Activated T-cell treated with anti-CD3 and anti-CD28 coated beads for 1 hour (primary cell): ENCODE results near the gene HK3.

Experiments used
- DNase-seq: peaks from one replicate; pipeline ENCODE4 v3.0.0-alpha.2; 2020; ENCODE audit warnings: low read depth

HK3 gene, protein sequence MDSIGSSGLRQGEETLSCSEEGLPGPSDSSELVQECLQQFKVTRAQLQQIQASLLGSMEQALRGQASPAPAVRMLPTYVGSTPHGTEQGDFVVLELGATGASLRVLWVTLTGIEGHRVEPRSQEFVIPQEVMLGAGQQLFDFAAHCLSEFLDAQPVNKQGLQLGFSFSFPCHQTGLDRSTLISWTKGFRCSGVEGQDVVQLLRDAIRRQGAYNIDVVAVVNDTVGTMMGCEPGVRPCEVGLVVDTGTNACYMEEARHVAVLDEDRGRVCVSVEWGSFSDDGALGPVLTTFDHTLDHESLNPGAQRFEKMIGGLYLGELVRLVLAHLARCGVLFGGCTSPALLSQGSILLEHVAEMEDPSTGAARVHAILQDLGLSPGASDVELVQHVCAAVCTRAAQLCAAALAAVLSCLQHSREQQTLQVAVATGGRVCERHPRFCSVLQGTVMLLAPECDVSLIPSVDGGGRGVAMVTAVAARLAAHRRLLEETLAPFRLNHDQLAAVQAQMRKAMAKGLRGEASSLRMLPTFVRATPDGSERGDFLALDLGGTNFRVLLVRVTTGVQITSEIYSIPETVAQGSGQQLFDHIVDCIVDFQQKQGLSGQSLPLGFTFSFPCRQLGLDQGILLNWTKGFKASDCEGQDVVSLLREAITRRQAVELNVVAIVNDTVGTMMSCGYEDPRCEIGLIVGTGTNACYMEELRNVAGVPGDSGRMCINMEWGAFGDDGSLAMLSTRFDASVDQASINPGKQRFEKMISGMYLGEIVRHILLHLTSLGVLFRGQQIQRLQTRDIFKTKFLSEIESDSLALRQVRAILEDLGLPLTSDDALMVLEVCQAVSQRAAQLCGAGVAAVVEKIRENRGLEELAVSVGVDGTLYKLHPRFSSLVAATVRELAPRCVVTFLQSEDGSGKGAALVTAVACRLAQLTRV

DNA sequence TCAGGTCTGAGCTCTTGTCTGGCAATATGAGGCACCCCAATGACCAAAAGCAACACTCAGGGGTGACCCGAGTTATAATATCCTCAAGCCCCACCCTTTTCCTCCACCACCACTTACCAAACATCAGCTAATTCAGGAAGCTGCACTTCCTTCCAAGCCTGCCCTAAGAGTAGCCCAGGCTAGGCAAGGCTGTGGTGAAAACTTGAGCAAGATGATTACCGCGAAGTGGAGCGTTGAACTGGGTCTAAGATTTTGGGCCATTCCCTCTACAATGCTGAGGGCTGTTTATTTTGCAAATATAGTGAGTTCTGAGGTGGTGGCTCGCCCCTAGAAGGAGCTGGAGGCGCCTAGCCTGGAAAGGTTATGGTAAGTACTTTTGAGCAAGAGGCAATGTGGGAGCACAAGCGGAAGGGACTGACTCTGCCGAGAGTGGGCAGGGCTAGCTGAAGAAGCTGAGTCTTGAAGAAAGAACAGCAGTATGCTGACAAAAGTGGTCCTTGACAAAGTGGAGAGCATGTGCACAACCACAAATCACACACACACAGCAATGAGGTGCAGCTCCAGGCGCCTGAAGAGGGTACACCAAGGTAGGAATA lies at the start of gene HK3:
TSS of gene HK3 (minus strand) at position 51 of the 596 bp plus-strand sequence. CDS start 3,187 bp downstream, outside the sequence.
- DNase-seq, result no peak

DNA sequence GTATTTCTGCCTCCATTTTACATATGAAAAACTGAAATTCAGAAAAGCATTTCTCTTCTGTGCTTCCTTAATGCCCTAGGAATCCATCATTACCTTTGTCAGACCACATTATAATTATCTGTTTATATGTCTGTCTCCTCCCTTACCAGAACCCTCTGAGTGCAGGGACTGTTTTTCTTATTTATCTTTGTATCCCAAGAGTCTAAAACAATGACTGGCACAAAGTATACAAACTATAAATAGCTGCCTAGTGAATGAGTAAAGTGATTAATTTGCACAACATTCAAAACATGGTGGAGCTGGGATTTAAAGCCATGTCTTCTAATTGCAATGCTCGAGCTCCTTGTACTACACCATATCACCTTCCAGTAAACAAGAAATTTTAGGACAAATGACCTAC lies 49.3 kb upstream of the HK3 start:
- no peak for DNase-seq

DNA sequence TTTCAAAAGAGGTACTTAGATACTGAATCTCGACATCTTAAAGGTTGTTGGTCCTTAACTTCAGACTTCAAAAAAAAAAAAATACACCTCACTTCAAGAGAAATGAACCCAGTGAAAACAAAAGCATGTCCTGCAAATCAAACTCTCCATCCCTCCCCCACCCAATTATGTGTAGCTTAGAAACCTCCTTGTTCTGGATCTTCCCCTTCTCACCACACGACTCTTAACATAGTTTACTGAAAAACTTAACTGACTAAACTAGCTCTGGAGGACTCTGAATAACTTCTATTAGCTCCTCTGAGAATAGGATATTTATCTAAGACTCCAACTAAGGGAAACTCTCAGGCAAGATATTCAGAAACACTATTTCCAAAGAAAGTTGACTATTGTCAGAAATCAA lies 48.7 kb upstream of the HK3 start:
- DNase-seq, result no peak

DNA sequence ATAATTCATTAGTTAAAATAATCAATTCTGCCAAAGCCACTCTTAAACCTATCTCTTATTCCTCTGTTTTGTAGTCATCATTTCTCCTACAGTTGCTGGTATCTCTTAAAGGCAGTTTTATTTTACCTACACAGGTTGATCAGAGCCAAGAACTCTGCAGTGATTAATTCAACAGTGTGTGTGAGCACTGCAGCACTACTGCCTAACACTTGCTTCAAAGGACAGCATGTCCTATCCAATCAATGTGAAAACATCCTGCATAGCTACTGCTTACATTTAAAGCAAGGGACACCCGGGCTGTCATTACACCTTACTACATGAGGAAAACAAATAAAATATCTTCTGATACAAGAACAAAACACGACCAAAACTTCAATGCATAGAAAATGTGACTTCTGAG lies 45.1 kb upstream of the HK3 start:
- no peak for DNase-seq

DNA sequence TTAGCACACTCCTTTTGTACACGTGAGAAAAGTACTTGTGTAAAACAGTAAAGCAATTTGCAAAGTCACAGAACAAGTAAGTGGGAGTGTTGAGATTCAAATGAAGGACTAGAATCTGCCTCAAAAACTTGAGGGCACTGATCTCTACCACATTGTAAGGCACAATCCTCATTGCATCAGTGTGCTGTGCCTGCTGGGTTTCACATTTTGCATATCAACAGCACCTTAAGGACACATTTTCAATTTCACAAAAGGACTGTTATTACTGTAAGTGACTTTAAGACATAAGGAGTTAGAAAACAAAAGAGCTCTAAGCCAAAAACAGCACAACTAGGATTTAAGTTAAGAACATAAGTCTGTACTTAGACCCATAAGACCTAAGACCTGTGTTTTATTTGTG lies 44.7 kb upstream of the HK3 start:
- DNase-seq, result no peak

DNA sequence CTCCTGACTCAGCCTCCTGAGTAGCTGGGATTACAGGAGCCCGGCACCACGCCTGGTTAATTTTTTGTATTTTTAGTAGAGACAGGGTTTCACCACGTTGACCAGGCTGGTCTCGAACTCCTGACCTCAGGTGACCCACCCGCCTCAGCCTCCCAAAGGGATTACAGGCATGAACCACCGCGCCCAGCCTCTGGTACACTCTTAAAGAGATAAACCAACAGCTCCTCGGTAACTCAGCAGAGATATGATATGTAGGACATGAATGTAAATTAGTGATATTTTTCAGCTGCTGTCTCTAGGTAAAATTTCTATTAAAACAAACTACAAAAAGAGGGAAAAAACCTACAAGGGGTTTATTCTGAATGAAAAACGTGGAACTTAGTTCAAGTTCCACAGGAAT lies 42.8 kb upstream of the HK3 start:
- DNase-seq, result no peak

DNA sequence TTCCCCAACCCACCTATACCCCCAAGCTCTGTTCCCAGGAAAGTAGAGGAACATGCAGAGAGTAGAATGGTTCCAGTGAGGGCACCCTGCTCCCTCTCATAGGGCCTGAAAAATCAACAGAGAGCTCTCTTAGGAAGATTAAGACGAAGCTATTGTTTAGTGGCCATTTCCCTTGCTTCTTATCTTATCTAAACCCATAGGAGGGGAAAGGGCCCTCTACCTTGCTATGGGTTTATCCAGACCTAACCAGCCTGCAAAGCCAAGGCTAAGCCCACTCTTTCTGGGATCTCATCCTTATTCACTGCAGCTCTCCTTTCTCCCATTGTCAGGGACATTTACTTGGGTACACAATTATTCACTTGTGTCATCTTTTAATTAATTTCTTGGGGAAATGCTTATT lies 39.3 kb upstream of the HK3 start:
- DNase-seq, result no peak

DNA sequence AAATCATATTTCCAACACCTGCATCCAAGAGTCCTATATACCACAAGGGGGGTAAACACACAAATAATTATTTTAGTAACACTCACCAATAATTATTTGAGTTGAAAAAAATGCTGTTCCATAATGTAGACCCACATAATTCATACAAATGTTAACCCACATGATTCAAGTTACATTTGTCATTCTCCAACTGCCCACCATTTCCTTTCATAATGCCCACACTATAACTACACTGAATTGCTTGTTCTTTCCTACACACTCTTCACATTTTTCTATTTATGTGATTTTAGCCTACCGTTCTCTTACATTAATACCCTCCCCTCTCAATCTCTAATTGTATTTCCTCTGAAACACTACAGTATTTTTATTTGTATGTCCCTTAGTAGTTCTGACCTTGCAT lies 35.9 kb upstream of the HK3 start:
- no peak for DNase-seq

DNA sequence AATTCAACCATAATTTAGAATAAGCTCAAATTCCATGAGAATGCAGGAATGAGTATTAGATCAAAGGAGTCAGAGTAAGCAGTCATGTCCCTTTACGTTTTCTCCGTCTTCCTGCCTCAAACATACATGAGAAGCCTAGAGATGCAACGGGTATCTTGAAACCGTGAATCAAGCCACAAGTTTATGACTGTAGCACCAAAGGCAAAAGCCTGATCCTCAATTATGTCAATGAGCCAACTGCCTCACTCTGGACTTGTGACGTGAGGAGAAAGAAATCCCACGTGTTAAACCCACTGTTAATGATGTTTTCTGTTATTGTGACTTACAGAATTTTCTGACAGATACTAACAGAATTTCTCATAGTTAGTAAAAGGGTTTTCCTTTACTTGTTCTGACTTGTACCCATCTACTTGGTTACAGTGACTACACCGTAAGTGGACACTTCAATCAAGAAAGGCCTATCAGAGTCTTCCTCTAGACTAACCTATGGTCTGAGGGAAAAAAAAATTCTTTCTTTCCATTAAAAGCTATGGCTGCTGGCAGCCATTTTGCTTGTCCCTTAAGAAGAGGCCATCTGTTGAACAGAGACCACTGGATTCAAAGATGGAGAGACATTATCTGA lies 35.3 kb upstream of the HK3 start:
- no peak for DNase-seq

DNA sequence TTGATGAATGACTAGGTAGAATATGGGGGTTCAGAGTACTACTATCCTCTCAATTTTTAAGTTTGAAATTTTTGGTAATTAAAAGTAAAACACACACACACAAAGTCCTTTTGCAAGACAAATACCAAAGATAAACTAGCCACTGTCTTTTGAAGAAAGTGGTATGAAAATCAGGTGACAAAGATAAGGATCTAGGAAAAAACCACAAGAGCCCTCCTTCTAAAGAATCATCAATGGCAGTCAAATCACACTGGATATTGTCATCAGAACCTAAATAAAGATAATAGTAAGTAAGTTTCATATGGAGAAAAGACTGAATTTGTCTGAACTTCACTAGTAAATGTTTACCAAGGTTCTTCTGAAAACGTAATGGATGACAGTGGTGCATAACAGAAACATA lies 30.5 kb upstream of the HK3 start:
- DNase-seq, result no peak

DNA sequence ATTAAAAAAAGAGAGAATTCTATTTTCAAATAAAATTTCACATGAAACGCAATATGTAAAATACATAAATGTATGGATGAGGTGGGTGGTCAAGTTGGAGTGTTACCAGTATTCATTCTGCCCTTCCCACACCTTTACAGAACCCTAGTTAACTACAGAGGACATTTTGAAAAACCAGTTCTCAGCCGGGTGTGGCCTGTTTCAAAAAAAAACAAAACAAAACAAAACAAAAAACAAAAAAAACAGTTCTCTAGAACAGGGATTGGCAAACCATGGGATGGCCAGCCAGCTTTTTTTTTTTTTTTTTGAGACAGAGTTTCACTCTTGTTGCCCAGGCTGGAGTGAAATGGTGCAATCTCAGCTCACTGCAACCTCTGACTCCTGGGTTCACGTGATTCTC lies 28.4 kb upstream of the HK3 start:
- DNase-seq, result no peak

DNA sequence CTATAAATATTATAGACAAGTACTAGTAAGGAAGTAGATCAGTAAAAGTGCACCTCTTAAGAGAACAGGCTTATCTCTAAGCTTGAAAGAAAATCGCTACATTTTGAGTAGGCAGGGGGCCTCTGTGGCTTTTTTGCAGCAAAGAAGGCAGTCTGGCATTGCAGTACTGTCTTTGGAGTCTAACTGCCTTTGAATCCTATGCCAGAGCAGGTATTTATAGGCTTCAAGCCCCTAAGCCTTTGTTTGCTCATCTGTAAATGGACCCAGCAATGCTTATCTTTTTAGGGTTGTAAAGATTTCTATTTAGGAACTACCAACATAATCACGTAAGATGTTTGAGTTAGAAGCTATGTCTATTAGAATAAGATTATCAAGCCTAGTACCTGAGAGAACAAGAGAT lies 23.7 kb upstream of the HK3 start:
- DNase-seq, result no peak

DNA sequence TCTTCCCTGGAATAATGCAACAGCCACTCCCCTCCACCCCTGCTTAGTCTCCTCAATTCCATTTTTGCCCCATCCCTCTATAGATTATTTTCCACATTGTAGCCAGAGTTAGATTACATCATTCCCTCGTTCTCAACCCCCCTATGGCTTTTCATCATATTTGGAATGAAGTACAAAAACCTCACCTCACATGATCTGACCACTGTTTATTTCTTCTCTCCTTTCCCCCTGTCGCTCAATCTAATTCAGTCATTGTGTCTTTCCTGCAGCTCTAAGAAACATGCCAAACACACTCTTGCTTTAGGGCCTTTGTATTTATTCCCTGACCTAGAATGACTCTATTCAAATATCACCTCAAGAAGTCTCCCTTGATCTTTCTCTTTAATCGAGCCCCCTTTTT lies 22.6 kb upstream of the HK3 start:
- DNase-seq, result no peak

DNA sequence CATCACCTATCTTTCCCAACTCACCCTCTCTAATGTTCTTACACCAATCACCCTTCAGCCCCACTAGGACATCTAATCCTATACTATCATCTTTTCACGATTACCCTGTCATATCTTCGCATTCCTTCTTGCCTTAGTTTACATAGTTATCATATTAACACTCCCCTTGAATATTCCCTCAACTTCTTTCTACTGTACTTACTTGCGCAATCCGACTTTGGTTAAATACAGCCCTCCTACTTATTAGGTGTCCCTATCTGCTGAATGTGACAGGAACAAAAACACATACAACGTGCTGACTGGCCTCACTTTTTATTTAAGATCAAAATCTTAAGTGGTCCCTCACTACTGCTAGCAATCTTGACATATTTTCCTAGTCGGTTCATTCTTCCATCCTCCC lies 19.5 kb upstream of the HK3 start:
- no peak for DNase-seq

DNA sequence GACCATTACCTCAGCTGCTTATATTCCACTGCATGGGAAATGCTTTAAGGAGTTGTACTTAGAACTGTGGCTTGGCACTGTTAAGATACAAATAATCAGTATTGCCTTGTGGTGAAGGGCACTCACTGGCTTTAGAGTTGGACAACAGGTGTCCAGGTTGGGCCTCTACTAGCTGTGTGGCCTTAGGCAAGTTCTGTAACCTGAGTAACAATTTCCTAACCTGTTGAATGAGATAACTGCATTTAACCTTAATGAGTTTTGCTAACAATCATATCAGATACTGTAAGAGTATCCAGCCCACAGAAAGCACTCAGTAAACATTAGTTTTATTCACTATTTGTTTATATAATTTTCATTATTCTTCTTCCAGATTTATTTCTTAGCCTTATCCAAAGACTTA lies 17.2 kb upstream of the HK3 start:
- no peak for DNase-seq

DNA sequence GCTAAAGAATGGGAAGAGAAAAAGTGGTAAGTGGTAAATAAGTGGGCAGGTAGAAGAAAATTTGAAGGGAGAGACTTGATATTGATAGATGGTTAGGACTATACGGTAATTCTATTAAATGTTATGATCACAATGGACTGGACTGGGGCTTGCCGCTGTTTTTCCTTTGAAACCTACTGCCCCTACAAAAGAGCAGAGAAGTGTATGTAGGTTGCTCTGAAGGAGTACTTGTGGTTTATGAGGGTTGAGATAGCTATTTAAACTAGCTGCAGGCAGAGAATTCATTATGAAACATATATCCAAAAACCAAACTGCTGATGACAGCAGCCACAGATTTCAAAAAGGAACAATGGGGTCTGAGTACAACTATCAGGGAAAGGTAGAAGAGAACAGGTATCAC lies 16.8 kb upstream of the HK3 start:
- no peak for DNase-seq

DNA sequence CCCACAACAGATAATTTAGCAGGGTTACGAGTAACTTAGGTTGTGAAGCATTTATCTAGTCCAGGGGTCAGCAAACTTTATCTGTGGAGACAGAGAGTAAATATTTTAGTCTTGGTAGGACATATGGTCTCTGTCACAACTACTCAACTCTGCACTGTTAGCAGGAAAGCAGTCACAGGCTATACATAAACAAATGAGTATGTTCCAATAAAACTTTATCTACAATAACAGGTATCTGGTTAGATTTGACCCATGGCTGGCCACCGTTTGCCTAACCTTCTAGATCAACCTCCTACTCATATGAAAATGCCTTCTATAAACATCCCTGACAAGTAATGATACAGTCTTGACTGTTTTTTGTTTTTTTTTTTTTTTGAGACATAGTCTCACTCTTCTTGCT lies 13.0 kb upstream of the HK3 start:
- DNase-seq, result no peak

DNA sequence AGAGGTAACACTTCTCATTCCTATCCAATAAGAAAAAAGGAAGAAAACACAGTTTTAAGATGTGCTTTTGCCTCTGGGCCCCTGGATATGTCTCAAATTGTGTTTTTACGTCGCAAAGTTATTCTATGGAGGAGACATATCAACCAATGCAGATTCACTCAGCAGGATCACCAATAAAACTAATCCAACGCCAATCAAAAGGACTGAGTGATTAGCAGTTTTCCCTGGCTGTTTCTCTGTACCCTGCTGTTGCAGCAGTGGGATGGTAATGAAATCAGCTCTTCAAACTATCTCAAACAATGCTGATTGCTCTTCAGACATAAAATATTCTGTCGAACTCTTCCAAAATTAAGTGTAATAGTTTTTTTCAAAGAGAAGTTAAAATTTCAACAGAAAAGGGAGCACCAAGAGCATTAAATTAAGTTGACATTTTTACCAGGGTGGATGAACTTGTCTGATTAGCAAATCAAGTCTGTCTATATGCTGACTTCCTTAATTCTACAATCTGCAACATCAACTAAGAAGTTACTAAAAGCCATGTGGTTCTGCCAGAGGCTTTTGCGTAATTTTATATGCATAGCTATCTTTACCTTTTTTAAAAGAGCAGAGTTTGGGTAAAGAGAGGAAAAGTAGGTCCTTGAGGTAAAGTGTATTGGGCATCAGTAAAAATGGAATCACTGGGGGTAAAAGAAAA lies 9.7 kb upstream of the HK3 start:
- no peak for DNase-seq

DNA sequence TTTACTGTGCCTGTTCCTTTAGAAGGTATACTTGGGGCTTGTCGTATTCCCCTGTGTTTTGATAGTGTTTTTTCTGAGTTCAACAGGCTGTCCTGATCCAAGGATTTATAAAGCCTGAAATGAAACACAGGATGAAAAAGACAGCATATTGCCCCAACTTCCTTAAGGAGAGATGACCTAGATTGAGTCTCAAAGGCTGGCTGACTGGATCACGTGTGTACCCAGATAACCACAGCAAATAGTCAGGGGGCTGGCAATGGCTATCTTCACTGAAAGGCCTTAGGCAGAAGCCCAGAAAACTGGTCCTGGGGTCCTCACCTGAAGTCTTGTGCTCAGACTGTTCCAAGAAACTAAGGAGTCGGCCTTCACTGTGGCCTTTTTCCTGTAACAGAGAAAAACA lies 7.7 kb upstream of the HK3 start:
- no peak for DNase-seq

DNA sequence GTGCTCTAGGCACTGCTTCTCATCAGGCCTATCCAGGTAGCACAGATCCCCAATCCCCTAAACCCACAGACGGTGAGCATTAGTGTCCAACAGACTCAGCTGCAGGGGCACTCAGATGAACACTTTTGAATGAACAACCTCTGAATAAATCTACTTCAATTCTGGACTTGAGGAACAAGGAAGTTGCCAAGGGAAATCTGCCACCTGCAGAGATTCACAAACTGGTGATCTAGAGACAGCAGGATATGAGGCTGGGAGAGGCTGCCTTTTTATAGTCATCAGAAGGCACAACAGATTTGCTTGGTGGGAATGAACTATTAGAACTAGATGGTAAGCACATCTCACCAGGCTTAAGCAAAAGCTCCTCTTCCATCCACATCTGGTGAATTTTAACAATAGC lies 7.0 kb upstream of the HK3 start:
- no peak for DNase-seq

DNA sequence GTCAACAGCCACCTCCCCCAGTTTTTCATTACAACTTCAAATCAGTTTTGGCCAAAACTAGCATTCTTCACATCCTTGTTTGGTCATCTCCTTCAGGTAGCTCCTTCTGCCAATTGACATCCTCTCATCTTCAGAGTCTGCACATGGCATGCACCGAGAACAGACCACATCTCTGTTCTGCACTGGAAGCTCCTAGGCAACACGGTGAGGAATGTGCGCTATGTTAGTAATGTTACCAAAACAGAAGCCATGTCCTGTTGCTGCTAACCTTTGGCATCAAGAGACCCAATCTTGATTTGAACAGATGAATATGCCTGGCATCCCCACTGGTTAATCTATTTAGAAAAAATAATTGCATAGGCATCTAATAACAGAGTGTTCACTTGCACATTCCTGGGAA lies 5.1 kb upstream of the HK3 start:
- DNase-seq, result no peak
